Measurements from ENCODE around the gene SPRR2G. TPM values are rescaled to one million over a fixed set of nuclear protein-coding genes. Genes with fewer than 3 reads are reported as not detected.
A peak's percentile ranks its signal among the peaks of the same experiment; 100 is the strongest.
"Not testable (repeated sequence)": the region's sequence is repeated elsewhere in the genome, so short reads cannot be mapped to it uniquely, and the experiment has no call there.

SPRR2G gene
- not detected in 2 replicates for total RNA-seq (ENCODE audit: low replicate concordance)

DNA sequence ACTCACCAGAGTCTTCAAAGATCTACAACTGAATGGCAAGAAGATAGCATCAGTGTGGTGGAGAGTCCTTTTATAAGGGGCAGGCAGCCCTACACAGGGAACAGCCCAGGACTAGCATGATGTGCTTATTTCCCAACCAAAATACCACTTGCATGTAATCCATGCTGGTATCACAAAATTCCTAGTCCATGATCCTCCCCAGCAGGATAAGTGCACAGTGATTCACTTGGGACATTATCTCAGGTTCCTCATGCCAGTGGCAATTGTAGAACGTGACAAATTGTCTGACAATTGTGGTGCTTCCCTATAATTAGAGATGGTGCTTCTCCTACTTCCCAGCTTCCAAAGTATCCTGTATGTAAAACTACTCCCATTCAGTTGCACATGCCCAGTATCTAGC lies at the start of gene SPRR2G:
Gene SPRR2G, minus strand, starts transcription at position 45 of the 400 bp plus-strand sequence. CDS start 780 bp downstream, outside the sequence.
- no peak for DNase-seq (ENCODE audit: low read depth)
- H3K4me3 ChIP-seq (ENCODE audit: low read depth, low read length) = no peak within 1 kb of the TSS
- TF ChIP-seq, protein P1, sequence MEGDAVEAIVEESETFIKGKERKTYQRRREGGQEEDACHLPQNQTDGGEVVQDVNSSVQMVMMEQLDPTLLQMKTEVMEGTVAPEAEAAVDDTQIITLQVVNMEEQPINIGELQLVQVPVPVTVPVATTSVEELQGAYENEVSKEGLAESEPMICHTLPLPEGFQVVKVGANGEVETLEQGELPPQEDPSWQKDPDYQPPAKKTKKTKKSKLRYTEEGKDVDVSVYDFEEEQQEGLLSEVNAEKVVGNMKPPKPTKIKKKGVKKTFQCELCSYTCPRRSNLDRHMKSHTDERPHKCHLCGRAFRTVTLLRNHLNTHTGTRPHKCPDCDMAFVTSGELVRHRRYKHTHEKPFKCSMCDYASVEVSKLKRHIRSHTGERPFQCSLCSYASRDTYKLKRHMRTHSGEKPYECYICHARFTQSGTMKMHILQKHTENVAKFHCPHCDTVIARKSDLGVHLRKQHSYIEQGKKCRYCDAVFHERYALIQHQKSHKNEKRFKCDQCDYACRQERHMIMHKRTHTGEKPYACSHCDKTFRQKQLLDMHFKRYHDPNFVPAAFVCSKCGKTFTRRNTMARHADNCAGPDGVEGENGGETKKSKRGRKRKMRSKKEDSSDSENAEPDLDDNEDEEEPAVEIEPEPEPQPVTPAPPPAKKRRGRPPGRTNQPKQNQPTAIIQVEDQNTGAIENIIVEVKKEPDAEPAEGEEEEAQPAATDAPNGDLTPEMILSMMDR (IDR thresholded peaks at IDR 0.05; ENCODE audit: insufficient read depth, low read length) = no peak

DNA sequence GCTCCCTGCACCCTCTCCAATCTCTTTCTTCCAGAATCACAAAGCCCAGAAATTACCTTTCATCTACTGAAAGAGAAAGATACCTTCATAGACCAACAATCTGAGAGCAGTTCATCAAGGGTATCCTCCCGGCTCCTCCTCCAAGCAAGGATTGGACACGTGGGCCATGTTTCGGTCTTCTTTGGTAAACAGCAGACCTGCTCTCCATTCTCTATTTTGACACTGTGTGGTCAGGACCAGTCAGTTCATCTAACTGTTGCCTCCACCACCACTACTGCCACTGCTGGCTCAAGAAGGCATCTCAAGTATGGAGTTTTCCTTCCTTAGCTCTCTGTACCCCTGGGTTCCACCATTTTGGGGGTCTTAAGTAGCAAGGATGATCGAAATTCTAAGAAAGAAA lies 44.5 kb upstream of the SPRR2G start:
- no peak overlapping the region for H3K4me3 ChIP-seq (ENCODE audit: low read depth, low read length)
- no peak for DNase-seq (ENCODE audit: low read depth)
- TF ChIP-seq, protein P1 (IDR thresholded peaks at IDR 0.05; ENCODE audit: insufficient read depth, low read length) = no peak

DNA sequence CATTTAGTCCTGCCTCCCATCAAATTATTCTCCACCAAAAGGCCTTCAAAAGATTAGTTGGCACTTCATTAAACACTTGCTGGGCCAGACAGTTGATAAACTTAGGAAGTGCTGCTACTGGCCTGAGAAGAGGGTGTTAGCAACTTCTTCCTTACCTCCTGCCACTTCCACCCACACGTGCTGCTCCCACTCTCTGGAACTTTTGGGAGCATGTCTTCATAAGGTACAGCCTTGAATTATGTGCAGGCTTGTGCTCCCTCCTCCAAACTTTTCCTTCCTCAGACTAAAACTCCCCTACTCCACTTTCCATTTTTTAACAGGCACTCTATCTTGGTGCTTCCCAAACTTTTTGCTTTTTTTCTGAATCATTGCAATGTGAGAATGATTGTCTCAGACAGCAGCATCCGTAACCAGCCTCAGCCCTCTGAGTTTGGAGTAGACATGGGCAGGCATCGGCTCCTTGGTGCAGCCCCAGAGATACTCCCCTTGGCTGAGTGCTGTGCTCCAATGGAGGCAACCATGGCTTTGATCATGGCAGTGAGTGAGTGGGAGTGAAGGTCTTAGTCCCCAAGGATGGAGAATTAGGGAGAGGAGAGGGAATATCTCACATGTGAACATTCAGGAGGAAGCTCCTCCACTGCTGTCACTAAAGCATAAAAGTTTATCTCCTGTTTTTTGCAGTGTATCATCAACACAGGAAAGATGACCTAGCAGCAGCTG lies 43.8 kb upstream of the SPRR2G start:
- no peak overlapping the region for H3K4me3 ChIP-seq (ENCODE audit: low read depth, low read length)
- TF ChIP-seq, protein P1 (IDR thresholded peaks at IDR 0.05; ENCODE audit: insufficient read depth, low read length) = no peak
- no peak for DNase-seq (ENCODE audit: low read depth)

DNA sequence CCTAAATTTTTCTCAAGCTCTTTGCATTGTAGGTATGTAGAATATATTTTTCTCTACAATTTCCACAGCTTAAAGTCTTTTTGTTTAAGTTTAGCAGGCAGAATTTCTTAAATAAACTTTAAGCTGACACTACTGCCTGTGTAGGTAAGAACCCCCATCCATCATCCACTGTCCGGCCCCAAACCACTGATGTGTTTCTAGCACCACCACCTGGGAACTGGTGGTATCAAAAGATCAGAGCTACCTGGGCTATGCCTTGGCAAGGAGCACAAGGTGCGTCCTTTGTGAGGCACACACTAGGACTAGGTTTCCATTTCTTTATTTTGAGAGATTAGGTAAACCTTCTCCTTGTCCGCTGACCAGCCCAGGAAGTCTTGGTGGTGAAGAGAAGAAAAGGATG lies 42.0 kb upstream of the SPRR2G start:
- H3K4me3 ChIP-seq (ENCODE audit: low read depth, low read length) = no peak overlapping the region
- TF ChIP-seq, protein P1 (IDR thresholded peaks at IDR 0.05; ENCODE audit: insufficient read depth, low read length) = peak; percentile 5
- DNase-seq (ENCODE audit: low read depth) = no peak

DNA sequence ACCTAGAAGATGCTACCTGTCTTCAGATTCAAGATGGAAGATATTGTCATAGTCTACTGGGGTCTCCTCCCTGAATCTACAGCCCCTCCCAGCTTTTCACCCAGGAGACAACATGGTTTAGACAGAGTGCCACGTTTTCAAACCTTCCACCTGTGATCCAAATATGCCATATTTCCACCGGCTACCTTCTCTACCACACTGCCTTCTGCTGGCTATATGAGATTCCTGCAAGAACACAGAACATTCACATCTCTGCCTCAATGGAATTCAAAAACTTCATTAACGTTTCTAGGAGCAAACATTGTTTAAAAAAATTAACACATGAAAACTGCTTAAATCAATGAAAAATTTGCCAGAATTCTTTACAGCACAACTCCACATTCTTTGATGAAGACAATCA lies 39.7 kb upstream of the SPRR2G start:
- no peak overlapping the region for H3K4me3 ChIP-seq (ENCODE audit: low read depth, low read length)
- DNase-seq (ENCODE audit: low read depth) = no peak
- TF ChIP-seq, protein P1 (IDR thresholded peaks at IDR 0.05; ENCODE audit: insufficient read depth, low read length) = no peak

DNA sequence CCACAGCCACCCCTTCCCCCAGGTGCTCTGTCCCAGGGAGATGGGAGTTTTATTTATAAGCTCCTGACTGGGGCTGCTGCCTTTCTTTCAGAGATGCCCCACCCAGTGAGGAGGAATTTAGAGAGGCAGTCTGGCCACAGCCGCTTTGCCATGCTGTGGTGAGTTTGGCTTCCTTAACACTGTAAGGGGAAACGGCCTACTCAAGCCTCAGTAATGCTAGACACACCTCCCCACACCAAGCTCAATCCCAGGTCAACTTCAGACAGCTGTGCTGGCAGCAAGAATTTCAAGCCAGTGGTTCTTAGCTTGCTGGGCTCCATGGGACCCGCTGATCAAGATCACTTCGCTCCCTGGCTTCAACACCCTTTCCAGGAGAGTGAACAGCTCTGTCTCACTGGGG lies 37.6 kb upstream of the SPRR2G start:
- not testable (repeated sequence) for H3K4me3 ChIP-seq (ENCODE audit: low read depth, low read length); DNase-seq (ENCODE audit: low read depth)

DNA sequence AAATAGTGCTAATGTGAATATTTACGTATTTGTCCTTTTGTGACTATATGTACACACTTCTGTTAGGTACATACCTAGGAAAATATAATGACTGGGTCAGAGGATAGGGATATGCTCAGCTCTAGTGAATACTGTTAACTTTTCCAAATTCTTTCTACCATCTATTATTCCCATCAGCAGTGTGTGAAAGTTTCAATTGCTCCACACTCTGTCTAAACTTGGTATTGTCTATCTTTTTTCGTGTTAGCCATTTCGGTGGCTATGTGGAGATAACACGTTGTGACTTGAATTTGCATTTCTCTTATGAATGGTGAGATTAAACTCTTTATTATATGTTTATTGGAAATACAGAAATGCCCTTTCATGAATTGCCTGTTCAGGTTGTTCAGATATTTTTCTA lies 29.9 kb upstream of the SPRR2G start:
- TF ChIP-seq, protein P1 (IDR thresholded peaks at IDR 0.05; ENCODE audit: insufficient read depth, low read length) = no peak
- no peak overlapping the region for H3K4me3 ChIP-seq (ENCODE audit: low read depth, low read length)
- no peak for DNase-seq (ENCODE audit: low read depth)

All from fibroblast of the aortic adventitia (primary cell).